Measurements from ENCODE around the gene TAF4. TPM values are rescaled to one million over a fixed set of nuclear protein-coding genes. Genes with fewer than 3 reads are reported as not detected.

The TAF4 gene
- total and polyA plus RNA-seq, 2 donors from 2014 or later = 3.7 to 18.4 TPM

DNA sequence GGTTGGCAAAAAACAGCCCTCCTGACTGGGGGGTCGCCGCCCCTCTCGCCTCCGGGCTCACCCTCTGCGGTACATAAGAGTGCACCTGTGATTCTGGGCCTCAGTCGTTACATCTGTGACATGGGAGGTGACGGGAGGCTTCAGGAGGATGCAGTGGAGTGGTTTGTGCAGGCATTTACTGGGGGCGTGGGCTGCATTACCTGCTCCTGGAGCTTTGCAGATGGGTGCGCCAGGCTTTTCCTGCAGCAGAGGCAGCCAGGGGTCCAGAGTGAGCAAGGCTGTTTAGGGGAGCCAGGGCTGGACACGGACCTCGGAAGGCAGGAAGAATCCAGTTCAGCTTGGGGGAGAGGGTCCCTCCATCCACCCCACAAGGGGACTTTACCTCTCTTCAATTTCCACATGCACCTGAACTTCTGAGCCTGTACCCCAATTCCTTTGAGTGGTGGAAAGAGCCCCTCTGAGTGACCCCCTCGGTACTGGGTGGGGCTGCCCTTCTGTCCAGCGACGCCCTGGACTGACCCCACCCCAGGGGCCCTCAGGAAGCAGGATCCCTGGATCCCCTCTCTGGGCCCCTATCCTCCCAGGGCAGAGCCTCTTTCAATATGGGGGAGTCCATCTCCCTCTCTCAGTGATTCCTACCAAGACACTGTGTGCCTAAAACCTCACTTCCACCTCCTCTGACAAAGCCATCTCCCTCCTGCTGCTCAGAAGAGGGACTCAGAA lies 134.0 kb downstream of the TAF4 start:
- intact Hi-C loops (cut with DNase I) = no loop called here
- Histone ChIP-seq H3K27ac (ENCODE audit: low read depth in 2 of 2, low read length in 2 of 2) (no peak overlapping the region), H3K4me1 (ENCODE audit: control insufficient read depth in 2 of 3, insufficient read depth in 2 of 3, low read depth in 1 of 3, low read length in 3 of 3) (no peaks in the 10 kb centered on the region), H3K9ac (ENCODE audit: low read length in 3 of 3) (no peak overlapping the region), H3K9me3 (ENCODE audit: control insufficient read depth in 2 of 3, insufficient read depth in 1 of 3, low read length in 3 of 3) (no peaks in the 10 kb centered on the region), H3K4me3 (ENCODE audit: low read length in 3 of 3) (no peak overlapping the region), H3K27me3 (ENCODE audit: control insufficient read depth, insufficient read depth, low read length) (no peaks in the 10 kb centered on the region), H3K36me3 (ENCODE audit: control insufficient read depth in 2 of 3, insufficient read depth in 3 of 3, low read length in 3 of 3) (no peaks in the 10 kb centered on the region)
- DNase-seq = peak in 1 of 5 donors; percentile 46
- TF ChIP-seq, protein P1, sequence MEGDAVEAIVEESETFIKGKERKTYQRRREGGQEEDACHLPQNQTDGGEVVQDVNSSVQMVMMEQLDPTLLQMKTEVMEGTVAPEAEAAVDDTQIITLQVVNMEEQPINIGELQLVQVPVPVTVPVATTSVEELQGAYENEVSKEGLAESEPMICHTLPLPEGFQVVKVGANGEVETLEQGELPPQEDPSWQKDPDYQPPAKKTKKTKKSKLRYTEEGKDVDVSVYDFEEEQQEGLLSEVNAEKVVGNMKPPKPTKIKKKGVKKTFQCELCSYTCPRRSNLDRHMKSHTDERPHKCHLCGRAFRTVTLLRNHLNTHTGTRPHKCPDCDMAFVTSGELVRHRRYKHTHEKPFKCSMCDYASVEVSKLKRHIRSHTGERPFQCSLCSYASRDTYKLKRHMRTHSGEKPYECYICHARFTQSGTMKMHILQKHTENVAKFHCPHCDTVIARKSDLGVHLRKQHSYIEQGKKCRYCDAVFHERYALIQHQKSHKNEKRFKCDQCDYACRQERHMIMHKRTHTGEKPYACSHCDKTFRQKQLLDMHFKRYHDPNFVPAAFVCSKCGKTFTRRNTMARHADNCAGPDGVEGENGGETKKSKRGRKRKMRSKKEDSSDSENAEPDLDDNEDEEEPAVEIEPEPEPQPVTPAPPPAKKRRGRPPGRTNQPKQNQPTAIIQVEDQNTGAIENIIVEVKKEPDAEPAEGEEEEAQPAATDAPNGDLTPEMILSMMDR (IDR thresholded peaks at IDR 0.05; ENCODE audit: borderline replicate concordance, extremely low read depth, insufficient read depth) = no peak
- no peak for FAIRE-seq

DNA sequence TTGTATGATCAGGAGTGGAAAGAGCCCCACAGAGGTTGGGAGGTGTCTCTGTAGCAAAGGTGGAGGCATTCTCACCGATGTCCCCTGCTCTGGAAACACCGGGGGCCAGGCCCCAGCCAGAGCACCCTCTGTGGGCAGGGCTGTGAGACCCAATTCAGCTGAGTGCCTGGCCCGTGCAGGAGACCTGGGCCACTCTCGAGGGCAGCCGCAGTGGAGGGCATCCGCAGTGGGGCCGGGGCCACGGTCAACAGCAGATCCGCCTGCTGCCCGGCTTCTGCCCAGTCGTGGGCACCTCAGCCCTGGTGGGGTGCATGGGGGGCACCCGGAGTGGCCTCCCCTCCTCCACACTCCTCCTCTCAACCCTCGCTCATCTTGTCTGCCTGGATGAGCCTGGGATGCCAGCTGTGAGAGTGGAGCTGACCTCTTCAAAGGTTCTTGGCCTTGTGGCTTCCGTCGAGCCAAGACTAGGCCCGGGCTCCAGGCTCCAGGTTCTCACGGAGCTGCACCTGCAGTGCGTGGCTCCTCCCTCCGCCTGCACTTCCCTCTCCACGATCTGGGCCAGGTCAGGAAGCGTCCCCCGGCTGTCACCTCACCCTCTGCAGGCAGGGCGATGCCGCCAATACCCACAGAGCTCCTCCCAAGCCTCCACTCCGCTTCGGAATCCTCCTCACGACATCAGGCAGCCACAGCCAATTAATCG lies 134.8 kb downstream of the TAF4 start:
- intact Hi-C loops (cut with DNase I) = no loop called here
- Histone ChIP-seq H3K4me3 (ENCODE audit: low read length in 3 of 3) (no peak overlapping the region), H3K4me1 (ENCODE audit: control insufficient read depth in 2 of 3, insufficient read depth in 2 of 3, low read depth in 1 of 3, low read length in 3 of 3) (no peaks in the 10 kb centered on the region), H3K36me3 (ENCODE audit: control insufficient read depth in 2 of 3, insufficient read depth in 3 of 3, low read length in 3 of 3) (no peaks in the 10 kb centered on the region), H3K9me3 (ENCODE audit: control insufficient read depth in 2 of 3, insufficient read depth in 1 of 3, low read length in 3 of 3) (no peaks in the 10 kb centered on the region), H3K27me3 (ENCODE audit: control insufficient read depth, insufficient read depth, low read length) (no peaks in the 10 kb centered on the region), H3K9ac (ENCODE audit: low read length in 3 of 3) (no peak overlapping the region), H3K27ac (ENCODE audit: low read depth in 2 of 2, low read length in 2 of 2) (no peak overlapping the region)
- no peak for FAIRE-seq
- DNase-seq = peak in 1 of 5 donors; percentile 49
- TF ChIP-seq, protein P1 (IDR thresholded peaks at IDR 0.05; ENCODE audit: borderline replicate concordance, extremely low read depth, insufficient read depth) = no peak

DNA sequence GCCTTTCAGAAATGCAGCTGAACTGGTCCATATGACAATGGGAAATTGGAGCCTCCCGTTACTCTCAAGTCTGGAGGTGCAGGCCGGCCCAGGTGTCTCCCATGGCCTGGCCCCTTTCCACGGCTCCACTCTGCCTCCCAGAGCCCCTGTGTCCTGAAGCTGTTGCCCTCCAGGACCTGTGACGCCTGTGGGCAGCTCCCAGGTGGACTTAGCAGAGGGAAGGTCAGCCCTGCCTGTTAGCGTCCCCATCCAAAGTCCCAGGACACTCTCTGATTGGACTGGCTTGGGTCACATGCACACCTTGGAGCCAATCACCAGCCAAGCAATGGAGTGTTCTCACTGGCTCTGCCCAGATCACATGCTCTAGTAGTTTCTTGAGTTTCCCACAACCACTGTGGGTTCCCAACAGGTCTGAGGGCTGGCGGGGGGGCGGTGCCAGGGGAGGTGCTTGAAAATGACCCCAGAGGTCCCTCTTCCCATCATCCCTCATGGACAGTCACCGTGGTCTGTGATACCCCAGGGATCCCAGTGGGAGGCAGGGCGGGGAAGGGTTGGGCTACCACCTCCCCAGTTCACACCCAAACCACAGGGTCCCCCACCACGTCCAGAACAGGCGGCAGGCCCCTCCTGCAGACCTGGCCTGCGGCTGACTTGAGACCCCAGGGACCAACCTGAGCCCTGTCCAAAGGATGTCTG lies 135.6 kb downstream of the TAF4 start:
- peak in 1 of 5 donors; percentile 50 for DNase-seq

More for the DNA sequence above, 135.6 kb downstream of the TAF4 start:
- Histone ChIP-seq H3K4me1 (ENCODE audit: control insufficient read depth in 2 of 3, insufficient read depth in 2 of 3, low read depth in 1 of 3, low read length in 3 of 3) (no peaks in the 10 kb centered on the region), H3K27ac (ENCODE audit: low read depth in 2 of 2, low read length in 2 of 2) (no peak overlapping the region), H3K9ac (ENCODE audit: low read length in 3 of 3) (no peak overlapping the region), H3K36me3 (ENCODE audit: control insufficient read depth in 2 of 3, insufficient read depth in 3 of 3, low read length in 3 of 3) (no peaks in the 10 kb centered on the region), H3K9me3 (ENCODE audit: control insufficient read depth in 2 of 3, insufficient read depth in 1 of 3, low read length in 3 of 3) (no peaks in the 10 kb centered on the region), H3K4me3 (ENCODE audit: low read length in 3 of 3) (no peak overlapping the region), H3K27me3 (ENCODE audit: control insufficient read depth, insufficient read depth, low read length) (no peaks in the 10 kb centered on the region)
- FAIRE-seq = no peak
- intact Hi-C loops (cut with DNase I) = no loop called here
- TF ChIP-seq, protein P1 (IDR thresholded peaks at IDR 0.05; ENCODE audit: borderline replicate concordance, extremely low read depth, insufficient read depth) = no peak

Data from kidney (tissue), 14 donors.